ENCODE results near the gene FST.

Gene FST

GRCh38 chr5:53479045-53479589, 1.3 kb upstream of the FST start:
- TF ChIP-seq CTCF (IDR thresholded peaks at IDR 0.05; ENCODE audit: borderline replicate concordance, control extremely low read depth, extremely low read depth, insufficient read depth, missing control alignments): no peak
- in situ Hi-C loops (cut with MboI; ENCODE audit: low sequenced_read_pairs, unreplicated experiment): loop anchor here (25.0 kb wide), 1 partner anchor 733 kb away; no protein-coding TSS in a partner anchor
- peak; percentile 39 for DNase-seq (ENCODE audit: low spot score)

GRCh38 chr5:53479590-53480415, 626 bp upstream of the FST start:
- no peak for TF ChIP-seq CTCF (IDR thresholded peaks at IDR 0.05; ENCODE audit: borderline replicate concordance, control extremely low read depth, extremely low read depth, insufficient read depth, missing control alignments)
- peak; percentile 54 for DNase-seq (ENCODE audit: low spot score)
- in situ Hi-C loops (cut with MboI; ENCODE audit: low sequenced_read_pairs, unreplicated experiment): loop anchor here (25.0 kb wide), 1 partner anchor 732 kb away; no protein-coding TSS in a partner anchor

- TF ChIP-seq CTCF (IDR thresholded peaks at IDR 0.05; ENCODE audit: borderline replicate concordance, control extremely low read depth, extremely low read depth, insufficient read depth, missing control alignments): no peak
- DNase-seq (ENCODE audit: low spot score): no peak
- in situ Hi-C loops (cut with MboI; ENCODE audit: low sequenced_read_pairs, unreplicated experiment): loop anchor here (25.0 kb wide), 1 partner anchor 731 kb away; no protein-coding TSS in a partner anchor
These were observed 894 bp downstream of the FST start for GRCh38 chr5:53481159-53481886.

GRCh38 chr5:53481887-53482716, 1.7 kb downstream of the FST start:
- TF ChIP-seq CTCF (IDR thresholded peaks at IDR 0.05; ENCODE audit: borderline replicate concordance, control extremely low read depth, extremely low read depth, insufficient read depth, missing control alignments): no peak
- in situ Hi-C loops (cut with MboI; ENCODE audit: low sequenced_read_pairs, unreplicated experiment): loop anchor here (25.0 kb wide), 1 partner anchor 730 kb away; no protein-coding TSS in a partner anchor
- DNase-seq (ENCODE audit: low spot score): peak; percentile 77

GRCh38 chr5:53482717-53483638, 2.5 kb downstream of the FST start:
- in situ Hi-C loops (cut with MboI; ENCODE audit: low sequenced_read_pairs, unreplicated experiment): loop anchor here (25.0 kb wide), 1 partner anchor 729 kb away; no protein-coding TSS in a partner anchor
- TF ChIP-seq CTCF (IDR thresholded peaks at IDR 0.05; ENCODE audit: borderline replicate concordance, control extremely low read depth, extremely low read depth, insufficient read depth, missing control alignments): peak; percentile 26
- DNase-seq (ENCODE audit: low spot score): peak; percentile 48
